Naive thymus-derived CD4-positive, alpha-beta T cell (primary cell): ENCODE data around the gene IRF8. TPM values are rescaled to one million over a fixed set of nuclear protein-coding genes. Genes with fewer than 3 reads are reported as not detected.
A peak's percentile ranks its signal among the peaks of the same experiment; 100 is the strongest.
"Not testable (repeated sequence)": the region's sequence is repeated elsewhere in the genome, so short reads cannot be mapped to it uniquely, and the experiment has no call there.

ENCODE experiments used
- ATAC-seq: fragments of 150-1000 bp; cut with Tn5 transposase; 2 replicates; pipeline ENCODE4 v1.10.0; 2021; ENCODE audit warnings: mild to moderate bottlenecking, moderate library complexity
- CTCF ChIA-PET: fragments of 350-600 bp; sonication (Branson Sonifier 250); formaldehyde crosslinking; loops from one replicate; lab custom pipeline; 2021; ENCODE audit warnings: antibody characterized with exemption; lab: Charles Lee
- POLR2A ChIA-PET: fragments of 350-600 bp; sonication (Branson Sonifier 250); formaldehyde crosslinking; loops from one replicate; lab custom pipeline; 2021; ENCODE audit warnings: antibody characterized with exemption, inconsistent platforms; lab: Charles Lee
- DNase-seq, 9 donors: peaks; one replicate each; pipeline versions ENCODE4 v3.0.0 to v3.0.0-alpha.2; 2020 to 2022; ENCODE audit warnings: mixed read lengths in 1 of 9
- H3K27ac ChIP-seq: one replicate; pipeline ENCODE4 v1.7.0; 2013; ENCODE audit warnings: mild to moderate bottlenecking, low read depth, low read length, moderate library complexity
- H3K27me3 ChIP-seq, 2 donors: one replicate each; pipeline ENCODE4 v1.7.0; 2013; ENCODE audit warnings: low read length in 2 of 2, mild to moderate bottlenecking in 2 of 2, moderate library complexity in 2 of 2; ENCODE audit not compliant: control insufficient read depth in 2 of 2, insufficient read depth in 2 of 2
- H3K36me3 ChIP-seq, 3 experiments: 1 replicate in 2 of 3; 2 replicates in 1 of 3; pipeline ENCODE4 v1.7.0; 2013; ENCODE audit warnings: low read length in 3 of 3, mild to moderate bottlenecking in 3 of 3, moderate library complexity in 1 of 3; ENCODE audit not compliant: insufficient read depth in 3 of 3, control insufficient read depth in 2 of 3
- H3K4me1 ChIP-seq, 2 donors: one replicate each; pipeline ENCODE4 v1.7.0; 2013; ENCODE audit warnings: low read length in 2 of 2, mild to moderate bottlenecking in 2 of 2, moderate library complexity in 1 of 2; ENCODE audit not compliant: control insufficient read depth in 2 of 2, insufficient read depth in 2 of 2
- H3K4me3 ChIP-seq: 2 replicates; pipeline ENCODE4 v1.7.0; 2013; ENCODE audit warnings: mild to moderate bottlenecking, low read length
- H3K9me3 ChIP-seq, 3 experiments: 1 replicate in 2 of 3; 2 replicates in 1 of 3; pipeline ENCODE4 v1.7.0; 2013; ENCODE audit warnings: low read length in 3 of 3; ENCODE audit not compliant: control insufficient read depth in 2 of 3
- H3K27ac Mint-ChIP-seq, 9 donors: one replicate each; pipeline ENCODE4 v1.8.0; 2020 to 2022; ENCODE audit warnings: mixed read lengths in 9 of 9, mild to moderate bottlenecking in 8 of 9, moderate library complexity in 5 of 9, inconsistent platforms in 2 of 9
- H3K27me3 Mint-ChIP-seq, 5 donors: one replicate each; pipeline ENCODE4 v1.8.0; 2021 to 2022; ENCODE audit warnings: mixed read lengths in 5 of 5, mild to moderate bottlenecking in 1 of 5
- H3K36me3 Mint-ChIP-seq, 5 donors: one replicate each; pipeline ENCODE4 v1.8.0; 2020 to 2022; ENCODE audit warnings: mixed read lengths in 5 of 5, mild to moderate bottlenecking in 3 of 5, inconsistent platforms in 1 of 5
- H3K4me1 Mint-ChIP-seq, 7 donors: one replicate each; pipeline ENCODE4 v1.8.0; 2020 to 2022; ENCODE audit warnings: mixed read lengths in 7 of 7, mild to moderate bottlenecking in 3 of 7, inconsistent platforms in 1 of 7
- H3K4me3 Mint-ChIP-seq, 10 donors: one replicate each; pipeline ENCODE4 v1.8.0; 2020 to 2022; ENCODE audit warnings: mild to moderate bottlenecking in 10 of 10, mixed read lengths in 10 of 10, moderate library complexity in 6 of 10, inconsistent platforms in 2 of 10
- H3K9me3 Mint-ChIP-seq, 11 donors: one replicate each; pipeline ENCODE4 v1.8.0; 2020 to 2022; ENCODE audit warnings: mixed read lengths in 11 of 11, mild to moderate bottlenecking in 4 of 11, inconsistent platforms in 1 of 11, moderate library complexity in 1 of 11
- intact Hi-C, 2 donors: fragments of 100-400 bp; cut with micrococcal nuclease; formaldehyde crosslinking; loops; one replicate each; pipeline ENCODE4 v1.15.1; 2023
- polyA plus RNA-seq, 2 donors: library from polyadenylated mRNA; unstranded; fragments of 300-500 nt; fragmentation: Illumina TruSeq; gene quantifications; one replicate each; pipeline ENCODE4 v1.2.3, GENCODE V29; 2021
- total RNA-seq, 6 experiments: library from RNA in 5 of 6; stranded (reverse) in 5 of 6; gene quantifications; 1 replicate in 5 of 6; 2 replicates in 1 of 6; pipeline ENCODE4 v1.2.3 and lab custom pipeline; 2021 to 2026

IRF8 gene
- total and polyA plus RNA-seq, 7 experiments from 2014 or later: 3.5 to 105 (median 6.4) TPM

GRCh38 chr16:85854935-85855334 lies 44.0 kb upstream of the IRF8 start:
- no peaks in the 10 kb centered on the region for H3K36me3 Mint-ChIP-seq
- Histone ChIP-seq H3K36me3 (no peaks in the 10 kb centered on the region), H3K4me1 (no peaks in the 10 kb centered on the region), H3K27ac (no peak overlapping the region), H3K9me3 (no peaks in the 10 kb centered on the region), H3K4me3 (no peak overlapping the region), H3K27me3 (no peaks in the 10 kb centered on the region)
- H3K27ac Mint-ChIP-seq: no peak overlapping the region
- intact Hi-C loops: no loop called here
- H3K27me3 Mint-ChIP-seq: peaks cover 0 to 9% (median 4%) of the 10 kb centered on the region in 5 donors
- DNase-seq (no peak), ATAC-seq (no peak)
- H3K4me3 Mint-ChIP-seq: no peak overlapping the region
- ChIA-PET POLR2A (interaction anchor here (0.9 kb wide), 1 partner anchor 86 kb away, joined by 3 read pairs; no protein-coding TSS in a partner anchor), CTCF (no interaction called here)
- peaks cover 0 to 9% (median 0%) of the 10 kb centered on the region in 7 donors for H3K4me1 Mint-ChIP-seq
- H3K9me3 Mint-ChIP-seq: peaks cover 0 to 5% (median 0%) of the 10 kb centered on the region in 11 donors

- Histone ChIP-seq H3K9me3 (no peaks in the 10 kb centered on the region), H3K36me3 (no peaks in the 10 kb centered on the region), H3K27me3 (no peaks in the 10 kb centered on the region), H3K27ac (no peak overlapping the region), H3K4me1 (no peaks in the 10 kb centered on the region), H3K4me3 (no peak overlapping the region)
- POLR2A ChIA-PET: no interaction called here
- Mint-ChIP-seq H3K27ac (no peak overlapping the region), H3K4me1 (peaks cover 0 to 6% (median 0%) of the 10 kb centered on the region in 7 donors), H3K36me3 (no peaks in the 10 kb centered on the region), H3K27me3 (peaks cover 0 to 9% (median 3%) of the 10 kb centered on the region in 5 donors), H3K4me3 (no peak overlapping the region), H3K9me3 (peaks cover 0 to 5% (median 0%) of the 10 kb centered on the region in 11 donors)
- CTCF ChIA-PET: no interaction called here
- intact Hi-C loops: no loop called here
- ATAC-seq (no peak), DNase-seq (no peak)
These were observed 42.9 kb upstream of the IRF8 start for GRCh38 chr16:85856079-85856478.

GRCh38 chr16:85856585-85856984 lies 42.4 kb upstream of the IRF8 start:
- intact Hi-C loops: no loop called here
- Histone ChIP-seq H3K4me3 (no peak overlapping the region), H3K36me3 (no peaks in the 10 kb centered on the region), H3K27me3 (no peaks in the 10 kb centered on the region), H3K27ac (no peak overlapping the region), H3K9me3 (no peaks in the 10 kb centered on the region), H3K4me1 (no peaks in the 10 kb centered on the region)
- Mint-ChIP-seq H3K9me3 (peaks cover 0 to 5% (median 0%) of the 10 kb centered on the region in 11 donors), H3K4me1 (peaks cover 0 to 4% (median 0%) of the 10 kb centered on the region in 7 donors), H3K27ac (peak overlapping the region in 1 of 9 donors; percentile 41), H3K27me3 (peaks cover 0 to 9% (median 3%) of the 10 kb centered on the region in 5 donors), H3K36me3 (no peaks in the 10 kb centered on the region), H3K4me3 (no peak overlapping the region)
- DNase-seq: no peak
- ChIA-PET POLR2A (no interaction called here), CTCF (no interaction called here)
- no peak for ATAC-seq

- POLR2A ChIA-PET: no interaction called here
- H3K4me3 ChIP-seq: no peak overlapping the region
- H3K4me1 ChIP-seq: no peaks in the 10 kb centered on the region
- Mint-ChIP-seq H3K4me3 (no peak overlapping the region), H3K9me3 (peaks cover 0 to 5% (median 0%) of the 10 kb centered on the region in 11 donors), H3K27me3 (peaks cover 0 to 9% (median 3%) of the 10 kb centered on the region in 5 donors), H3K36me3 (no peaks in the 10 kb centered on the region), H3K27ac (no peak overlapping the region), H3K4me1 (peaks cover 0 to 4% (median 0%) of the 10 kb centered on the region in 7 donors)
- no peak for ATAC-seq
- DNase-seq: no peak
- intact Hi-C loops: no loop called here
- H3K36me3 ChIP-seq: no peaks in the 10 kb centered on the region
- H3K27me3 ChIP-seq: no peaks in the 10 kb centered on the region
- CTCF ChIA-PET: no interaction called here
- H3K27ac ChIP-seq: no peak overlapping the region
- H3K9me3 ChIP-seq: no peaks in the 10 kb centered on the region
These were observed 41.6 kb upstream of the IRF8 start for GRCh38 chr16:85857406-85857805.

GRCh38 chr16:85858571-85858970 lies 40.4 kb upstream of the IRF8 start:
- H3K27ac ChIP-seq, H3K36me3 ChIP-seq, CTCF ChIA-PET, H3K27ac Mint-ChIP-seq, H3K27me3 ChIP-seq, POLR2A ChIA-PET, H3K4me3 ChIP-seq, H3K4me1 ChIP-seq, ATAC-seq, H3K4me1 Mint-ChIP-seq, H3K36me3 Mint-ChIP-seq, intact Hi-C loops, H3K27me3 Mint-ChIP-seq, H3K4me3 Mint-ChIP-seq, H3K9me3 Mint-ChIP-seq, DNase-seq, H3K9me3 ChIP-seq: not testable (repeated sequence)

- Histone ChIP-seq H3K4me1 (no peaks in the 10 kb centered on the region), H3K27me3 (no peaks in the 10 kb centered on the region), H3K9me3 (no peaks in the 10 kb centered on the region), H3K36me3 (no peaks in the 10 kb centered on the region), H3K27ac (no peak overlapping the region), H3K4me3 (no peak overlapping the region)
- Mint-ChIP-seq H3K27me3 (peaks cover 0 to 9% (median 3%) of the 10 kb centered on the region in 5 donors), H3K27ac (no peak overlapping the region), H3K9me3 (peaks cover 0 to 5% (median 0%) of the 10 kb centered on the region in 11 donors), H3K36me3 (no peaks in the 10 kb centered on the region), H3K4me3 (no peak overlapping the region), H3K4me1 (peaks cover 0 to 4% (median 0%) of the 10 kb centered on the region in 7 donors)
- ChIA-PET POLR2A (no interaction called here), CTCF (no interaction called here)
- intact Hi-C loops: no loop called here
- peak; percentile 48 for ATAC-seq
- DNase-seq: no peak
These were observed 39.8 kb upstream of the IRF8 start for GRCh38 chr16:85858984-85859817.

- H3K9me3 ChIP-seq: no peaks in the 10 kb centered on the region
- ChIA-PET POLR2A (no interaction called here), CTCF (no interaction called here)
- no peak overlapping the region for H3K27ac ChIP-seq
- H3K4me3 Mint-ChIP-seq: no peak overlapping the region
- H3K36me3 ChIP-seq: no peaks in the 10 kb centered on the region
- peaks cover 0 to 4% (median 0%) of the 10 kb centered on the region in 7 donors for H3K4me1 Mint-ChIP-seq
- H3K27me3 ChIP-seq: no peaks in the 10 kb centered on the region
- peaks cover 0 to 5% (median 0%) of the 10 kb centered on the region in 11 donors for H3K9me3 Mint-ChIP-seq
- no peaks in the 10 kb centered on the region for H3K4me1 ChIP-seq
- intact Hi-C loops: no loop called here
- no peaks in the 10 kb centered on the region for H3K36me3 Mint-ChIP-seq
- H3K27ac Mint-ChIP-seq: no peak overlapping the region
- H3K27me3 Mint-ChIP-seq: peaks cover 0 to 10% (median 3%) of the 10 kb centered on the region in 5 donors
- H3K4me3 ChIP-seq: no peak overlapping the region
- no peak for ATAC-seq
- peak in 1 of 9 donors; percentile 16 for DNase-seq
These were observed 39.2 kb upstream of the IRF8 start for GRCh38 chr16:85859818-85860125.
